ENCODE measurements around the gene TMEM26.

Gene TMEM26

GRCh38 chr10:61464461-61465170 lies 11.4 kb upstream of the TMEM26 start:
- CTCF ChIA-PET: no interaction called here

DNA sequence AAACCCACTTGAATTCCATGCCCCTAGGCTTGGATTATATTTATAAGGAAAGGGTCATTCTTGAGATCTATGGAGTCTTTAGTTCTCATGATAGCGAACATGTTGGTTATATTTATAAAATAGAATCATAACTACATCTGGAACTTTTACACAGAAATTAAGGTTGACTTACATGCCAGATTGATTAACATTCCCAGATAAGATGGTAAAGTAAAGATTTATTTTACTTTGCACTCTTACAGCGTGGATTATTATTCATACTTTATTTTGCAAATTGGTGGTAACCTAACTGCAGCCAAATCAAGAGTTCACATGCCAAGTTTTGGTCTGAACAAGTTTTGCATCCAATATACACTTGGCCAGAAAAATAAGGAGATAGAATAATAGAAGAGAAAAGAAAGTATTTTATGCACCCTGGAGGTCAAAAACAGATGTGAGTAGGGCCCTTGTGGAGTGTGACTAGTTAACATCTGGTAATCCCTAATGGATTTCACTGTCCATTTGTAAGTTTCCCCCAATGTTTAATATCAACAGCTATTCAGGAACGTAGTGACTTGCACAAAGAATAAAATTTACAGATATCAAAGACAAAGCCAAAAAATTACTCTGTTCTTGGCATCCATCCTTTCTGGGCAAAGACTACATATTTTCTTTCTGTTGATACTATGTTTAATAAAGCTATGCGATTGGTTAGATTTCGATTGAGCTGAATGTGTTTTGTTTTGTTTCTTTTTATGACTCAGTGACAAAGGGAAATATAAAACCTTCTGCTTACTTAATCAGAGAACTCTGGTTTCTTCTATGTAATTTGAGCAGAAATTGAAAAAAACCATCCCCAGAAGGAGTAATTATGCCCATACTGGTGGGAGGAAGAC lies 10.1 kb upstream of the TMEM26 start:
- POLR2A ChIA-PET: interaction anchor here (0.7 kb wide), 1 partner anchor 174 kb away, joined by 3 read pairs; no protein-coding TSS in a partner anchor
- TF ChIP-seq, protein P1, sequence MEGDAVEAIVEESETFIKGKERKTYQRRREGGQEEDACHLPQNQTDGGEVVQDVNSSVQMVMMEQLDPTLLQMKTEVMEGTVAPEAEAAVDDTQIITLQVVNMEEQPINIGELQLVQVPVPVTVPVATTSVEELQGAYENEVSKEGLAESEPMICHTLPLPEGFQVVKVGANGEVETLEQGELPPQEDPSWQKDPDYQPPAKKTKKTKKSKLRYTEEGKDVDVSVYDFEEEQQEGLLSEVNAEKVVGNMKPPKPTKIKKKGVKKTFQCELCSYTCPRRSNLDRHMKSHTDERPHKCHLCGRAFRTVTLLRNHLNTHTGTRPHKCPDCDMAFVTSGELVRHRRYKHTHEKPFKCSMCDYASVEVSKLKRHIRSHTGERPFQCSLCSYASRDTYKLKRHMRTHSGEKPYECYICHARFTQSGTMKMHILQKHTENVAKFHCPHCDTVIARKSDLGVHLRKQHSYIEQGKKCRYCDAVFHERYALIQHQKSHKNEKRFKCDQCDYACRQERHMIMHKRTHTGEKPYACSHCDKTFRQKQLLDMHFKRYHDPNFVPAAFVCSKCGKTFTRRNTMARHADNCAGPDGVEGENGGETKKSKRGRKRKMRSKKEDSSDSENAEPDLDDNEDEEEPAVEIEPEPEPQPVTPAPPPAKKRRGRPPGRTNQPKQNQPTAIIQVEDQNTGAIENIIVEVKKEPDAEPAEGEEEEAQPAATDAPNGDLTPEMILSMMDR (IDR thresholded peaks at IDR 0.05; ENCODE audit: insufficient read depth, low read length, missing control alignments): no peak
- no peak overlapping the region for H3K4me3 ChIP-seq (ENCODE audit: low read depth, low read length)
- CTCF ChIA-PET: no interaction called here
- DNase-seq (ENCODE audit: low read depth, low spot score): no peak

More at GRCh38 chr10:61464461-61465170, 11.4 kb upstream of the TMEM26 start:
- POLR2A ChIA-PET: no interaction called here
- H3K4me3 ChIP-seq (ENCODE audit: low read depth, low read length): no peak overlapping the region
- no peak for DNase-seq (ENCODE audit: low read depth, low spot score)
- TF ChIP-seq, protein P1 (IDR thresholded peaks at IDR 0.05; ENCODE audit: insufficient read depth, low read length, missing control alignments): no peak

DNA sequence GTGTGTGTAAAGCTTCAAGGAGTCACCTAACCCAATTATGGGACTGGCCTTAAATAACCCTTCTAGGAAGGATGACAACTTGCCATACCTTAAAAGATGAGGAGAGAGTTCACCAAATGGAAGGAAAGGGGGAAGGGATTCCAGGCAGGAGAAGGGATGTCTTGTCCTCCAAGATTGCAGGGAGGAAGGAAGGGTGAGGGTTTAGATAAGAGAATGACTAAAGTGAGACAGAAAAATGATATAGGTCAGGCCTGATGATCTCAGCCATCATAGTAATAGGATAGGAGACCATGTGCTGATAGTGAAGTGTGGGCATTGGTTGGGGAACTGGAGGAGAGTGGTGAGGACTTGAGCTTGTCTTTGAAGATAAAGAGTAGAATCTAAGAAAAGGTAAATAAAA lies 7.7 kb upstream of the TMEM26 start:
- CTCF ChIA-PET: no interaction called here

GRCh38 chr10:61458031-61458430 lies 4.8 kb upstream of the TMEM26 start:
- ChIA-PET POLR2A (no interaction called here), CTCF (no interaction called here)
- no peak overlapping the region for H3K4me3 ChIP-seq (ENCODE audit: low read depth, low read length)
- TF ChIP-seq, protein P1 (IDR thresholded peaks at IDR 0.05; ENCODE audit: insufficient read depth, low read length, missing control alignments): no peak
- no peak for DNase-seq (ENCODE audit: low read depth, low spot score)

More for the DNA sequence above, 7.7 kb upstream of the TMEM26 start:
- TF ChIP-seq, protein P1 (IDR thresholded peaks at IDR 0.05; ENCODE audit: insufficient read depth, low read length, missing control alignments): no peak
- POLR2A ChIA-PET: no interaction called here
- H3K4me3 ChIP-seq (ENCODE audit: low read depth, low read length): no peak overlapping the region
- no peak for DNase-seq (ENCODE audit: low read depth, low spot score)

DNA sequence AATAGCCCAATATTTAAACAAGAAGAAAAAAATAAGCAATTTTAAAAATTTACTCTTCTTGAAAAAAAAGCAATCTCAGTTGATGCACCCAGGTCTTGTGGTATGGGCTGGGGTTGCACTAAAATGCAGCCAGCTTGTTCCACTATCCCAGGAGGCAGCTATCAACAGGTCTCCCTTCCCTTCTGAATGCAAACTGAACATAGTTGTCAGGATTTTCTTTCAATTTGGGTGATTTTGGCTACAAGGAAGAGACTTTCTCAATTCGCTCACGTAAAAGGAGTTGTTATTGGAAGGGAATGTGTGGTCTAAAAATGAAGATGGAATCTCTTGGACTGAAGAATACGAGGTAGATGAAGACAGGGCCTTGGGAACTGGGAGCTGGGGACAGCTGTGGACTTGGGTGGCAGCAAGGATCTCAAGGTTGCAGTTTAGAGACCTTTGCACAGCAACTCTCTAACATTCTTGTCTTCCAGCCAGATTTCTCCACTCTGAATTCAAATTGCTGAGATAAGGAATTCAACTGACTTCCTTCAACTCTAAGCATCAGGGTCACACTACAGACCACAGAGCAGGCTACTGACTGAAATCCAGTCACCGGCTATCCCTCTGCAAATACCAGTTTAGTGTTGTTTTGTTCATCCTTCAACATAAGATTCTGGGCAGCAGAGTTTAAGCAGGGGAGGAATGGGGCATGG lies 3.1 kb upstream of the TMEM26 start:
- POLR2A ChIA-PET: no interaction called here
- no peak for DNase-seq (ENCODE audit: low read depth, low spot score)
- no peak overlapping the region for H3K4me3 ChIP-seq (ENCODE audit: low read depth, low read length)
- CTCF ChIA-PET: interaction anchor here (1.0 kb wide), 1 partner anchor 20 kb away, joined by 3 read pairs; no protein-coding TSS in a partner anchor
- TF ChIP-seq, protein P1 (IDR thresholded peaks at IDR 0.05; ENCODE audit: insufficient read depth, low read length, missing control alignments): no peak

Measured in AG04449 (cell line).